Mesenchymal stem cell (in vitro differentiated cells and primary cell): ENCODE data around the gene SFPQ. TPM values are rescaled to one million over a fixed set of nuclear protein-coding genes. Genes with fewer than 3 reads are reported as not detected.
"Not testable (repeated sequence)": the region's sequence is repeated elsewhere in the genome, so short reads cannot be mapped to it uniquely, and the experiment has no call there.

Source experiments
- DNase-seq: peaks from one replicate; pipeline ENCODE4 v3.0.0-alpha.2; 2013
- H2AFZ ChIP-seq: one replicate; pipeline ENCODE4 v1.6.1; 2013; ENCODE audit warnings: low read depth, mild to moderate bottlenecking, control low read depth, inconsistent platforms, low read length, moderate library complexity
- H2AK5ac ChIP-seq: 2 replicates; pipeline ENCODE4 v1.6.1; 2013; ENCODE audit warnings: low read length, moderate library complexity, mild to moderate bottlenecking, inconsistent platforms; ENCODE audit not compliant: severe bottlenecking
- H2BK120ac ChIP-seq: one replicate; pipeline ENCODE4 v1.6.1; 2013; ENCODE audit warnings: low read depth, mild to moderate bottlenecking, inconsistent platforms, low read length, moderate library complexity
- H2BK12ac ChIP-seq, 2 experiments: one replicate each; pipeline ENCODE4 v1.6.1; 2013; ENCODE audit warnings: inconsistent platforms in 2 of 2, low read length in 2 of 2, mild to moderate bottlenecking in 2 of 2, moderate library complexity in 2 of 2, control low read depth in 1 of 2
- H2BK15ac ChIP-seq: one replicate; pipeline ENCODE4 v1.6.1; 2013; ENCODE audit warnings: mild to moderate bottlenecking, low read depth, inconsistent platforms; ENCODE audit not compliant: poor library complexity, severe bottlenecking
- H2BK5ac ChIP-seq: 2 replicates; pipeline ENCODE4 v1.6.1; 2013; ENCODE audit warnings: low read depth, mild to moderate bottlenecking, low read length, control low read depth, inconsistent platforms; ENCODE audit not compliant: poor library complexity, severe bottlenecking
- H3K14ac ChIP-seq, 2 experiments: one replicate each; pipeline ENCODE4 v1.6.1; 2013; ENCODE audit warnings: inconsistent platforms in 2 of 2, low read length in 2 of 2, control low read depth in 1 of 2, mild to moderate bottlenecking in 1 of 2, moderate library complexity in 1 of 2
- H3K18ac ChIP-seq, 2 experiments: one replicate each; pipeline ENCODE4 v1.6.1; 2013; ENCODE audit warnings: inconsistent platforms in 2 of 2, low read length in 2 of 2, control low read depth in 1 of 2, low read depth in 1 of 2, mild to moderate bottlenecking in 1 of 2
- H3K23ac ChIP-seq, 2 experiments: one replicate each; pipeline ENCODE4 v1.6.1; 2013; ENCODE audit warnings: inconsistent platforms in 2 of 2, low read length in 2 of 2, mild to moderate bottlenecking in 2 of 2, moderate library complexity in 2 of 2, control low read depth in 1 of 2
- H3K27ac ChIP-seq: 2 replicates; pipeline ENCODE4 v1.5.1; 2013; ENCODE audit warnings: mild to moderate bottlenecking, moderate library complexity, low read length, control low read depth, inconsistent platforms; ENCODE audit not compliant: poor library complexity, severe bottlenecking
- H3K27me3 ChIP-seq, 2 experiments: 2 replicates each; pipeline versions ENCODE4 v1.6.1 to v1.7.0; 2013; ENCODE audit warnings: low read length in 2 of 2, mild to moderate bottlenecking in 2 of 2, moderate library complexity in 2 of 2, control low read depth in 1 of 2, inconsistent platforms in 1 of 2; ENCODE audit not compliant: control insufficient read depth in 1 of 2, insufficient read depth in 1 of 2
- H3K36me3 ChIP-seq, 2 experiments: 2 replicates each; pipeline versions ENCODE4 v1.6.1 to v1.7.0; 2013; ENCODE audit warnings: low read length in 2 of 2, control low read depth in 1 of 2, inconsistent platforms in 1 of 2, low read depth in 1 of 2, mild to moderate bottlenecking in 1 of 2; ENCODE audit not compliant: insufficient read depth in 2 of 2, control insufficient read depth in 1 of 2
- H3K4ac ChIP-seq, 2 experiments: one replicate each; pipeline ENCODE4 v1.6.1; 2013; ENCODE audit warnings: inconsistent platforms in 2 of 2, low read length in 2 of 2, mild to moderate bottlenecking in 2 of 2, moderate library complexity in 2 of 2, control low read depth in 1 of 2, low read depth in 1 of 2
- H3K4me1 ChIP-seq: 2 replicates; pipeline ENCODE4 v1.6.1; 2013; ENCODE audit warnings: low read depth, low read length, control low read depth; ENCODE audit not compliant: control insufficient read depth, insufficient read depth
- H3K4me2 ChIP-seq: 2 replicates; pipeline ENCODE4 v1.6.1; 2013; ENCODE audit warnings: low read length, mild to moderate bottlenecking, inconsistent platforms; ENCODE audit not compliant: poor library complexity, severe bottlenecking
- H3K4me3 ChIP-seq, 2 experiments: 2 replicates each; pipeline versions ENCODE4 v1.5.1 to v1.7.0; 2013; ENCODE audit warnings: low read length in 2 of 2, mild to moderate bottlenecking in 2 of 2, control low read depth in 1 of 2, low read depth in 1 of 2; ENCODE audit not compliant: insufficient read depth in 1 of 2
- H3K79me1 ChIP-seq: replicated peaks from 2 replicates; pipeline ENCODE4 v1.6.1; 2013; ENCODE audit warnings: mild to moderate bottlenecking, control low read depth, low read length, inconsistent platforms; ENCODE audit not compliant: poor library complexity, severe bottlenecking
- H3K9ac ChIP-seq: 2 replicates; pipeline ENCODE4 v1.7.0; 2013; ENCODE audit warnings: mild to moderate bottlenecking, low read length, moderate library complexity
- H3K9me3 ChIP-seq: 2 replicates; pipeline ENCODE4 v1.7.0; 2013; ENCODE audit warnings: mild to moderate bottlenecking, low read length; ENCODE audit not compliant: control insufficient read depth
- H4K8ac ChIP-seq: one replicate; pipeline ENCODE4 v1.6.1; 2013; ENCODE audit warnings: inconsistent platforms, mild to moderate bottlenecking, low read length, moderate library complexity
- H4K91ac ChIP-seq: one replicate; pipeline ENCODE4 v1.6.1; 2013; ENCODE audit warnings: mild to moderate bottlenecking, low read length, inconsistent platforms
- WGBS: methylation state at CpG from one replicate; pipeline ENCODE4 v1.1.7; 2013; ENCODE audit warnings: mixed read lengths; 5-methylcytosine and 5-hydroxymethylcytosine counted together
- polyA plus RNA-seq, 2 experiments: library from polyadenylated mRNA; stranded (reverse); fragments of 200-250 nt; gene quantifications; one replicate each; pipeline ENCODE4 v1.2.3, GENCODE V29; 2013

SFPQ gene, protein sequence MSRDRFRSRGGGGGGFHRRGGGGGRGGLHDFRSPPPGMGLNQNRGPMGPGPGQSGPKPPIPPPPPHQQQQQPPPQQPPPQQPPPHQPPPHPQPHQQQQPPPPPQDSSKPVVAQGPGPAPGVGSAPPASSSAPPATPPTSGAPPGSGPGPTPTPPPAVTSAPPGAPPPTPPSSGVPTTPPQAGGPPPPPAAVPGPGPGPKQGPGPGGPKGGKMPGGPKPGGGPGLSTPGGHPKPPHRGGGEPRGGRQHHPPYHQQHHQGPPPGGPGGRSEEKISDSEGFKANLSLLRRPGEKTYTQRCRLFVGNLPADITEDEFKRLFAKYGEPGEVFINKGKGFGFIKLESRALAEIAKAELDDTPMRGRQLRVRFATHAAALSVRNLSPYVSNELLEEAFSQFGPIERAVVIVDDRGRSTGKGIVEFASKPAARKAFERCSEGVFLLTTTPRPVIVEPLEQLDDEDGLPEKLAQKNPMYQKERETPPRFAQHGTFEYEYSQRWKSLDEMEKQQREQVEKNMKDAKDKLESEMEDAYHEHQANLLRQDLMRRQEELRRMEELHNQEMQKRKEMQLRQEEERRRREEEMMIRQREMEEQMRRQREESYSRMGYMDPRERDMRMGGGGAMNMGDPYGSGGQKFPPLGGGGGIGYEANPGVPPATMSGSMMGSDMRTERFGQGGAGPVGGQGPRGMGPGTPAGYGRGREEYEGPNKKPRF
- polyA plus RNA-seq (2013, experiment 1 of 2), result 138 TPM
- polyA plus RNA-seq (2013, experiment 2 of 2), result 125 TPM

- Histone ChIP-seq H3K23ac (peak within 1 kb of the TSS in 1 of 2 experiments; percentile 100), H3K4me3 (peak within 1 kb of the TSS; percentile 92 to 99), H2AK5ac (peak within 1 kb of the TSS; percentile 73), H2BK120ac (peak within 1 kb of the TSS; percentile 71), H3K18ac (peak within 1 kb of the TSS; percentile 97 to 100), H3K36me3 (peaks cover 13 to 37% of the 10 kb centered on the region in 2 experiments), H3K27ac (peak within 1 kb of the TSS; percentile 73), H2AFZ (peak within 1 kb of the TSS; percentile 76), H3K4ac (peak within 1 kb of the TSS; percentile 94 to 96), H3K4me1 (peaks cover 10% of the 10 kb centered on the region), H4K91ac (peak within 1 kb of the TSS; percentile 95), H2BK12ac (peak within 1 kb of the TSS in 1 of 2 experiments; percentile 76), H3K79me1 (no peaks in the 10 kb centered on the region), H2BK15ac (peak within 1 kb of the TSS; percentile 90), H3K27me3 (no peaks in the 10 kb centered on the region), H2BK5ac (peak within 1 kb of the TSS; percentile 96), H4K8ac (peak within 1 kb of the TSS; percentile 71), H3K9ac (peak within 1 kb of the TSS; percentile 94), H3K9me3 (no peaks in the 10 kb centered on the region), H3K14ac (peak within 1 kb of the TSS; percentile 95 to 100), H3K4me2 (peak within 1 kb of the TSS; percentile 94)
- WGBS, result under 1% methylated on average over 39 of the region's 50 CpGs
- peak; percentile 99 for DNase-seq
Observed at GRCh38 chr1:35192853-35193664, at the start of gene SFPQ. Gene SFPQ, minus strand, starts transcription at chr1:35193145. Its CDS starts 96 bp downstream, at chr1:35193049.

DNA sequence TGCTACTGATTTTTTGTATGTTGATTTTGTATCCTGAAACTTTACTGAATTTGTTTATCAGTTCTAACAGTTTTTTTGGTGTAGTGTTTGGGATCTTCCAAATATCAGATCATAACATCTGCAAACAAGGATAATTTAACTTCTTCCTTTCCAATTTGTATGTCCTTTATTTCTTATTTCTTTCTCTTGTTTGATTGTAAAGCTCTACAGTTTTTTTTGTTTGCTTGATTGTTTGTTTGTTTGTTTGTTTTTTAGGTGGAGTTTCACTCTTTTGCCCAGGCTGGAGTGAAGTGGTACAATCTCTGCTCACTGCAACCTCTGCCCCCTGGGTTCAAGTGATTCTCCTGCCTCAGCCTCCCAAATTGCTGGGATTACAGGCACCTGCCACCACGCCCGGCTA is 43.8 kb upstream of the SFPQ start:
- not testable (repeated sequence) for H4K8ac ChIP-seq, H4K91ac ChIP-seq, H2AFZ ChIP-seq, H3K79me1 ChIP-seq, H3K4me3 ChIP-seq, H3K27ac ChIP-seq, H3K9ac ChIP-seq, H3K14ac ChIP-seq, H3K9me3 ChIP-seq, H2BK5ac ChIP-seq, H2BK120ac ChIP-seq, H3K4me1 ChIP-seq, H2AK5ac ChIP-seq, H3K4ac ChIP-seq, H3K18ac ChIP-seq, H2BK12ac ChIP-seq, H3K36me3 ChIP-seq, H3K27me3 ChIP-seq, H2BK15ac ChIP-seq, DNase-seq, H3K23ac ChIP-seq, H3K4me2 ChIP-seq
- 84% methylated on average over 2 of the region's 2 CpGs for WGBS

DNA sequence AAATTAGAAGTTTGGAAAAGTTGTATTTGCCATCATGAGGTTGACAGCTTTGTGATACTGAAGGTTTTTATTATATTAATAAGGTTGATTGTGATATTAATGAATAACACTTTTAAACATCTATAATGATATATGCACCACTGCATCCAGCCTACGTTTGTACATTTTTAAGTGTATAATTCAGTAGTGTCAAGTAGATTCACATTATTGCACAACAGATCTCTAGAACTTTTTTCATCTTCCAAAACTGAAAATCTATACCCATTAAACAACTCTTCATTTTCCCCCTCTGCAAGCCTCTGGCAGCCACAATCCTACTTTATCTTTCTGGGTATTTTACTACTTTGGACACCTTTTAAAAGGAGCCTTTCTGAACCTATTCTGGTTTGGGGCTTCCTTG is 38.3 kb upstream of the SFPQ start:
- 70% methylated on average over 1 of the region's 1 CpG for WGBS

More for the DNA sequence above, 38.3 kb upstream of the SFPQ start:
- Histone ChIP-seq H3K27ac (no peak overlapping the region), H3K4ac (no peak overlapping the region), H4K91ac (no peak overlapping the region), H3K27me3 (no peaks in the 10 kb centered on the region), H2AK5ac (no peak overlapping the region), H2AFZ (no peak overlapping the region), H3K4me3 (no peak overlapping the region), H3K18ac (no peak overlapping the region), H2BK5ac (no peak overlapping the region), H4K8ac (no peak overlapping the region), H3K36me3 (no peaks in the 10 kb centered on the region), H2BK12ac (no peak overlapping the region), H3K4me2 (no peak overlapping the region), H3K23ac (no peak overlapping the region), H3K14ac (no peak overlapping the region), H3K9ac (no peak overlapping the region), H2BK15ac (no peak overlapping the region), H2BK120ac (no peak overlapping the region), H3K4me1 (no peaks in the 10 kb centered on the region), H3K9me3 (no peaks in the 10 kb centered on the region), H3K79me1 (no peaks in the 10 kb centered on the region)
- DNase-seq, result no peak
